Suppressor macrophage (primary cell): ENCODE data around the gene PRH2.
A peak's percentile ranks its signal among the peaks of the same experiment; 100 is the strongest.

Experiments used
- DNase-seq, 4 experiments: peaks; one replicate each; pipeline ENCODE4 v3.0.0-alpha.2; 2020 to 2022
- total RNA-seq, 17 experiments: gene quantifications; one replicate each; lab custom pipeline; 2026; ENCODE audit warnings: mixed read lengths in 6 of 17, inconsistent platforms in 3 of 17; lab: John Stamatoyannopoulos, UW

Gene PRH2
- total RNA-seq = 0 to 0.99 (median 0) reads per million in 17 experiments

DNA sequence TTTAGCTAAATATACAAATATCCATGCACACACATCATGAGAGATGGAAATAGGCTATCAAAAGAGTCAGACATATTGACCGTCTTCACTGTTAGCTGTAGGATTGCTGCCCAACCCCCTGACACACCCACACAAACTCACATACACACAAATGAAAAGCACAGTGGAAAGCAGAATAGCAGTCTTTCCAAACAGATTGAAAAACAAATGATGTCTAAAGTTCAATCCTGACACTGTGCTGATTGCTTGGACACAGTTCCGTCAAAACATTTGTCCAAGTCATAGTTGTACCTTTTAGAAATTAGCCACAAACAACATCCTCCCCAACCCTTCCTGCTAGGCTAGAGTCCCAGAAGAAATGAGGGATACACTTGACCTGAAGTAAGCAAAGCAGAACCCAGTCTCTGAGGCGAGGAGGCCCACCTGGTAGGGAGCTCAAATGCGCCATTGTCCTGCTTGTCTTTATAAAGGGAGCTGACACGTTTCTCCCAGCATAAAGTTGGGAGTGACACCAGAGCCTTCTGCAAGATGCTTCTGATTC, at the start of gene PRH2:
Gene PRH2, plus strand, starts transcription at position 491 of the 541 bp plus-strand sequence. Its CDS starts 38 bp downstream, at position 529.
- DNase-seq = no peak

DNA sequence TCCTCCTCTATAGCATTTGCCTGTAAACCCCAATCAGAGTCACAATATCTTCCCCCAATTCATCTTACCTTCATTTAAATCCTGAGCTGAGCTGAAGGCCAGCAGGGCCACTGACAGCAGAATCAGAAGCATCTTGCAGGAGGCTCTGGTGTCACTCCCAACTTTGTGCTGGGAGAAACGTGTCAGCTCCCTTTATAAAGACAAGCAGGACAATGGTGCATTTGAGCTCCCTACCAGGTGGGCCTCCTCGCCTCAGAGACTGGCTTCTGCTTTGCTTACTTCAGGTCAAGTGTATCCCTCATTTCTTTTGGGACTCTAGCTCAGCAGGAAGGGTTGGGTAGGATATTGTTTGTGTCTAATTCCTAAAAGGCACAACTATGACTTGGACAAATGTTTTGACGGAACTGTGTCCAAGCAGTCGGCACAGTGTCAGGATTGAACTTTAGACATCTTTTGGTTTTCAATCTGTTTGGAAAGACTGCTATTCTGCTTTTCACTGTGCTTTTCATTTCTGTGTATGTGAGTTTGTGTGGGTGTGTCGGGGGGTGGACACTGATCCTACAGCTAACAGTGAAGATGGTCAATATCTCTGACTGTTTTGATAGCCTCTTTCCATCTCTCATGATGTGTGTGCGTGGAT, 44.8 kb upstream of the PRH2 start, which contains the start of gene PRH1:
Gene PRH1, minus strand, starts transcription at position 170 of the 640 bp plus-strand sequence. Its CDS starts 38 bp downstream, at position 132.
- DNase-seq = no peak

DNA sequence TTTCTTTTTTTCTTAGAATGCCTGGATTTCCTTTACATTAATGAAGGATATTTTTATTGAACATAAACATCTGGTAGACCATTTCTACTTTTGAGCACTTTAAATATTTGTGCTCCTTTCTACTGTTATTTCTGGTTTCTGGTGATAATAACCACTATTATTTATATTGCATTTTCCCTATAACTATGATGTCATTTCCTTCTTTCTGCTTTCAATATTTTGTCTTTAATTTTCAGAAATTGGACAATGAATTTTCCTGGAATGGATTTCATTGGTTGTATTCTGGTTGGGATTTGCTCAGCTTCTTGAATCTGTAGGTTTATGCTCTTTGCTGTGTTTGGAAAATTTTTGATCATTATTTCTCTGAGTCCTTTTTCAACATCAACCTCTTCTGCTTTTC, 39.8 kb upstream of the PRH2 start:
- no peak for DNase-seq

DNA sequence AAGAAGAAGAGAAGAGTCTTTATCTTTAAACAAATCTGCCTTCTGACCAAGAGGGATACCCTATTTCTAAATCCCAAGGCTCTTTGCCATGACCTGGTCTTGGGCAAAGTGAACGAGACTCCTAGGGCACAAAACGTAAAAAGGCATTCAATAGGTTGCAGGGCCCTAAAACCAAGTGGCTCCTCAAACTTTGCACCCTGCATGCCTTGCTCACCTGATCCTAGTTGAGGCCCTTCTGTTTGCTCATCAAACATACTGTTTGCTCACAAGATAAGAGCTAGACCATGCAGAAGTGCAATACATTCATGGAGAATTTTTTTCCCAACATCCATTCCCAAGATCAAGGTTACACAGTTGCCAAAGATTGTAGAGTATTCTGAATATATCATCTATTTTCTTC, 37.1 kb upstream of the PRH2 start:
- no peak for DNase-seq

DNA sequence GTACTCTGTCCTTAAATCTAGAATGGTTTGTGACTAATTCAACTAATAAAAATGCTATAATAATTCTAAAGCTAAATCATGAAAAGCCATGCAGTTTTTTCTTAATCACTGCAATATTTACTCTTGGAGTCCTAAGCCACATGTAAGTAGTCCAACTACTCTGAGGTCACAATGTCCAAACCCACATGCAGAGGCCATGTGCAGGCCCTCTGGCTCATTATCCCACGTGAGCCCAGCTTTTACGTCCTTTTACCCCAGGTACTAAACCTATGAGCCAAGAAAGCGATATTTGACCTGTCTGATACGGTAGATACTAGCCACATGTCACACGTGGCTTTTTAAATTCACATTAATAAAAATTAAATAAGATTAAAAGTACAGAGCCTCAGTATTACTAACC, 32.2 kb upstream of the PRH2 start:
- DNase-seq = no peak

DNA sequence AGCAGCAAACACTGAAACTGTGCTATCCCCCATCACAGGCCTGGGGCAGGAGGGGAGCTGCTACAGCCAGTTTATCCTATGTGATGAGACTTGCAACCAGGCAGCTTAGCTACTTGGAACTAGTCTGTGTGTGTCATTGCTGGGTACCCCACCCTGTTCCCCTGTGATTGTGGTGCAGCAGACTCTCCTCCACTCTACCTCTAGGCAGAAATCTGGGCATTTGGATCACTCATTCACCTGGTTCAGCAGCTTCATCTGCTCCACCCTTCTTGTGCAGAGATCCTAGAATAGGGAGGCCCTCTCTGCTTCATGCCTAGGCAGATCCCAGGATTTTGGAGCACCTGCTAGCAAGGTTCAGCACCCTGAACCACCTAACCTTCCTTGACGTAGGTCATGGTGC, 28.5 kb upstream of the PRH2 start:
- DNase-seq = no peak

DNA sequence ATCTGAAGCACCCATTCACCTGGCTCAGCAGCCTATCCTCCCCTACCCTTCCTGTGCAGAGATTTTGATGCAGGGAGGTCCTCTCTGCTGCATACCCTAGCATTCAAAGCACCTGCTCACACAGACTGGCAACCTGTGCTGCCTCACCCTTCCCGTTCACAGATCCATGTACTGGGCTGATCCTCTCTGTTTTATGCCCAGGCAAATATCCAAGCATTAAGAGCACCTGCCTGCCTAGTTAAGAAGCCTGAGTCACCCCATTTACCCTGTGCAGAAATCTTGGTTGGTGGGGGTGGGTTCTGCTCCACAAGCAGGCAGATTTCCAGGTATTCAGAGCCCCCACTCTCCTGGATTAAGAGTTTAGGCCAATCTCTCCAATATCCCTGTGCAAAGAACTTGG, 28.1 kb upstream of the PRH2 start:
- no peak for DNase-seq

DNA sequence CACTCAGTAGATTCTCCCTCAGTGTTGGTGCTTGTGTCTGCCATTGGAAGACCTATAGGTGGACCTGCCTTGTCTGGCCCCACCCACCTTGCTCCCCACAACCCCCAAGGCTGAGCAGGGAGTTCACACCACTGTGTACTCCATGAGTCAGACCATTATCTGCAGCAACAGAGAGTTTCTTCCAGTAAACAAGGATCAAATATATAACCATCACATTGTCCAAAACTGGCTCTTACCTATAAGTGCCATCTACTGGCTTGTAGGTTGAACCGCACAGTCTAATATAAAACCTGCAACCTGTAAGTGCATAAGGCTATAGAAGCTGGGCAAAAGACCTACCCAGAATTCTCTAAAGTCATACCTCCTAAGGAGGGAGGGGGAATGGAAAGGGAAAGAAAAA, 27.6 kb upstream of the PRH2 start:
- no peak for DNase-seq

DNA sequence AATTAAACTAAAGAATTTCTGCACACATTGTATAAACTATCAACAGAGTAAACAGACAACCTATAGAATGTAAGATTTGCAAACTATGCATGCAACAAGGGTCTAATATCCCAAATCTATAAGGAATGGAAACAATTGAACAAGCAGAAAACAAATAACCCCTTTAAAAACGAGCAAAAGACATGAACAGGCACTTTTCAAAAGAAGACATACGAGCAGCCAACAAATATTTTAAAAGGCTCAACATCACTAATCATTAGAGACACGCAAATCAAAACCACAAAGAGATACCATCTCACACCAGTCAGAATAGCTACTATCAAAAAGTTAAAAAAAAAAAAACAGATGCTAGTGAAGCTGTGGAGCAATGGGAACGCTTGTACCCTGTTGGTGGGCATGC, 24.4 kb upstream of the PRH2 start:
- no peak for DNase-seq

DNA sequence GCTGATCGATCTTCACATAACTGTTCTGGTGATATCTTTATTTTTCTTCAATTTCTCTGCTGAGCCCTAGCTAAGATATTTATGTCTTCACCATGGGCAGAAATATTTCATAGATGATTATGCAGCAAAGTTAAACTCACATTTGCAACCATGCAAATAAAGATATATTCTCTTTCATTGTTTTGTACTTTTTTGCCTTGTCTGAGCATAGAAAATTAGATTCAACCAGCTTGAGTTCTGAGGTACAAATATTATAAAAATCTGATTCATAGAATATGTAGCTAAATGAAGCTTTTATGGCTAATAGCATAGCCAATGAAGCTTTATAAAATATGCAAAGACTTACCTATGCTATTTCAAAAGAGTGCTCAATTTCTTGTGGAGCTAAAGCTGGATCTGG, 19.6 kb upstream of the PRH2 start, which contains the start of gene TAS2R13:
Gene TAS2R13, minus strand, starts transcription at position 101 of the 400 bp plus-strand sequence. CDS start 264 bp downstream, outside the sequence.
- DNase-seq = no peak

DNA sequence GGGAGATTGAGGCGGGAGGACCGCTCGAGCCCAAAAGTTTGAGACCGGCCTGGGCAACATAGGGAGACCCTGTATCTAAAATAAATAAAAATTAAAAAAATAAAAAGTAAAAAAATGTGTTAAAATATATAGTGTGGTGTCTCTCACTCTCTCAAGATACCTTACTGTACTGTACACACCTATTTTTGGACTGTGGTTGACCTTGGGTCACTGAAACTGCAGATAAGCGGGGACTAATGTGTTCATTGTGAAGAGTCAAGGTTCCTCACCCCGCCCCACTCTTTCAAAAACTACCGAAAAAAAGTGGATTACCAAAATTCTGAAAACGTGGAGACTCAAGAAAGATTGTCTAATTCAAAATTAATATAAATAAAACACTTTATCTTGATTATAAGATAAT, 18.7 kb upstream of the PRH2 start:
- no peak for DNase-seq

DNA sequence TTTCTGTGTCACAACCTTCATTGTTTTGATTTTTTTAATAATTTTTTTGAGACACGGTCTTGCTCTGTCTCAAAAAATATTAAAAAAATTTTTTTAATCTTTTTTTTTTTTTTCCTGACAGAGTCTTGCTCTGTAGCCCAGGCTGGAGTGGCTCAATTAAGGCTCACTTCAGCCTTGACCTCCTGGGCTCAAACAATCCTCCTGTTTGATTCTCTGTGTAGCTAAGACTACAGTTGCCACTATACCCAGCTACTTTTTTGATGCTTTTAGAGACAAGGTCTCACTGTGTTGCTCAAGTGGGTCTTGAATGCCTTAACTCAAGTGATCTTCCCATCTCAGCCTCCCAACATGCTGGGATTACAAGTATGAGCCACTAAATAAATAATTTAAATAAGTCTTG, 9.2 kb upstream of the PRH2 start:
- no peak for DNase-seq

DNA sequence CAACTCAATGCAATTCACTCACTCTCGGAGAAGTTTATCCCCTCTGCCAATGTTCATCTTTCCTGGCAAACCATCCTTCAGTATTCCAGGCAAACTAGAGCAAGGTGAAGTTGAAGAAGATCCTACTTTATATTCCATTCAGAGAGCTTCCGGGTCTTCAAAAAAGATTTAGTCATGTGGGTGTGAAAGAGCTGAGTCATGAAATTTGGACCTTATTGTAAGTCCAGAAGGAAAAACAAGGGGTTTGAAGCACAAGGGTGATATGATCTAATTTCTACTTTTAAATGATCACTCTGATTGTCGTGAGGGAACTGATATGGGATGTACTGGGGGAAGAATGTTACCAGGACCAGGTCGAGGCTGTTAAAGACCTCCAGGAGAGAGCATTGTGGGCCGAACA, 2.8 kb upstream of the PRH2 start:
- DNase-seq = no peak

DNA sequence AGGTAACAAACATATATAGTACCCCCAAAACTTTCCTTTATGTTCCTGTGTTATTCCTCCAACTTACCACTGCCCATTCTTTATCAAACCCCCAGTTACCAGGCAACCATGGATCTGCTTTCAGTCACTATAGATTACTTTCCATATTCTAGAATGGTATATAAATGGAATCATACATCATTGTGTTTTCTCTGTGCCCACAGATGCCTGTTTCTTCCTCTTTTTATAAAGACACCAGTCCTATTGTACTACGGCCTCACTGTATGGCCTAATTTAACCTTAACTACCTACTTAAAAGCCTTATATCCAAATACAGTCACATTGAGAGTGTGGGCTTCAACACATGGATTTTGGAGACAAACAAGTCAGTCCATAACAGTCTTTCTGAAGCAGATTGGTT, 7.5 kb downstream of the PRH2 start:
- DNase-seq = peak in 3 of 4 experiments; percentile 8 to 55 (median 13)

DNA sequence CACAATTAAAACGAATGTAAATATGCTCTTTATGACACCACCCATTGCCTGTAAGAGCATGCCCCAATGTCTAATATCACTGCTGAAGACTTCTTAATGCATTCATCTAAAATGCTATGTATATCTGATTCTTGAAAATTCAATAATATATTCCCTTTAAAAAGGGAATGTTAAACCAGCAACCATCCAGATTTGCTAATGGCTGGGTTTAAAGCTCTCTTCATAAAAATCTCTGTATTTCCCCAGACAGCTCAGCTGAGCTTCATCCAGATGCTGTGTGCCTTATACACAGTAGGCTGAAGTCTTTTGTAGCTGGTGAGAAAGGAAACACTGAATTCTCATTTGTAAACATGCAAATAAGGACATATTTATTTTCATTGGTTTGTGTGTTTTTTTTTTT, 10.1 kb downstream of the PRH2 start, which contains the start of gene TAS2R14:
Gene TAS2R14, minus strand, starts transcription at position 101 of the 400 bp plus-strand sequence. Its CDS starts 56 bp downstream, at position 45.
- no peak for DNase-seq

DNA sequence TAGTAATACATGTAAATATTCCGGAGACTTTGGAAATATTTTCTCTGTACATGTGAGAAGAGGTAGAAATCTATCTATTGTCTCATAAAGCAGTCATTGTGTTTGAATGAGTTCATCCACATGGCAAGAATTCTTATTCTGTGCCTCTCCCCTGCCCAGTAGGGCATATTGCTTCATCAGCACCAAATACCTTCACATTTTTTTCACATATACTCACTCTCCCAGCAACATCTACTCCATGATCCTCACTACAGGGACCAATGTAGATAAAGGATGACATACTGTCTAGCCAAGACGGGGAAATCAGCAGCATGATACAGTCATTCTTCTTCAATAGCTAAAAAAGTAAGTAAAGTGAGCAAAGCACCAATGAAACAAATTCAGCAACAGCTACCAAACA, 11.4 kb downstream of the PRH2 start:
- DNase-seq = no peak

DNA sequence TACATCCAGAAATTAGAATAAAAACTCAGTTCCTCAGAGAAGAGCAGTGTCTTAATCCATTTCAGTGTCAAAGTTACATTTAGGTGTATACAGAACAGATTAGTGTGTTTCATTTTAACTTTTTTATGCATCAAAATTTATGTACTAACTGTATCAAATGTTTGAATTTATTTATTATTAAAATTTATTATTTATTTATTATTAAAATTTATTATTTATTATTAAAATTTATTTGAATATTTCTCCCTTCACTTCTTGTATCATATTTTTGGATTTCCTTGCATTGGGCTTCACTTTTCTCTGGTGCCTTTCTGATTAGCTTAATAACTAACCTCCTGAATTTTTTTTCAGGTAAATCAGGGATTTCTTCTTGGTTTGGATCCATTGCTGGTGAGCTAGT, 12.3 kb downstream of the PRH2 start:
- DNase-seq = no peak

DNA sequence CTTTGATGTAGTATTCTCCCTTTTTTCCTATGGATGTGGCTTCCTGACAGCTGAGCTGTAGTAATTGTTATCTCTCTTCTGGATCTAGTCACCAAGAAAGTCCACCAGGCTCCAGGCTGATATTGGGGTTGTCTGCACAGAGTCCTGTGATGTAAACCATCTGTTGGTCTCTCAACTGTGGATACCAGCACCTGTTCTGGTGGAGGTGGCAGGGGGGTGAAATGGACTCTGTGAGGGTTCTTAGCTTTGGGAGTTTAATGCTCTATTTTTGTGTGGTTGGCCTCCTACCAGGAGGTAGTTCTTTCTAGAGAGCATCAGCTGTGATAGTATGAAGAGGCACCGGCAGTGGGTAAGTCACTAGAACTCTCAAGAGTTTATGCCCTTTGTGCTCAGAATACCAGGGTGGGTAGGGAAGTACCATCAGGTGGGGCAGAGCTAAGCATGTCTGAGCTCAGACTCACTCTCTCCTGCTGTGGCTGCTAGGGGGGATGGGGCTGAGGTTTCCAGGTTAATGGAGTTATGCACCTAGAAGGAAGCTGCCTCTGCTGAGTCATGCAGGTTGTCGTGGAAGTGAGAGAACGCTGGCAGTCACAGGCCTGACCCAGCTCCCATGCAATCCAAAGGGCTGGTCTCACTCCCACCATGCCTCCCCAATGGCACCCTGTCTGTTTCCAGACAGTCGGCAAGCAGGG, 13.0 kb downstream of the PRH2 start:
- DNase-seq = no peak

DNA sequence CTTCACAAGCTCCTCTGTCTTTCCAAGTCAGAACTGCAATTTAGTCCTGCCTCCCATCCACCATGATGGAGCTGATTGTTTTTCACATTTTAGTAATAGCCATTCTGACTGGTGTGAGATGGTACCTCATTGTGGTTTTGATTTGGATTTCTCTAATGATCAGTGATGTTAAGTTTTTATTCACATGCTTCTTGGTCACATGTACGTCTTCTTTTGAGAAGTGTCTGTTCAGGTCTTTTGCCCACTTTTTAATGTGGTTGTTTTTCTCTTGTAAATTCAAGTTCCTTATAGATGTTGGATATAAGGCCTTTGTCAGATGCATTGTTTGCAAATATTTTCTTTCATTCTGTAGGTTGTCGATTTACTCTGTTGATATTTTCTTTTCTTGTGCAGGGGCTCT, 14.1 kb downstream of the PRH2 start:
- DNase-seq = no peak

DNA sequence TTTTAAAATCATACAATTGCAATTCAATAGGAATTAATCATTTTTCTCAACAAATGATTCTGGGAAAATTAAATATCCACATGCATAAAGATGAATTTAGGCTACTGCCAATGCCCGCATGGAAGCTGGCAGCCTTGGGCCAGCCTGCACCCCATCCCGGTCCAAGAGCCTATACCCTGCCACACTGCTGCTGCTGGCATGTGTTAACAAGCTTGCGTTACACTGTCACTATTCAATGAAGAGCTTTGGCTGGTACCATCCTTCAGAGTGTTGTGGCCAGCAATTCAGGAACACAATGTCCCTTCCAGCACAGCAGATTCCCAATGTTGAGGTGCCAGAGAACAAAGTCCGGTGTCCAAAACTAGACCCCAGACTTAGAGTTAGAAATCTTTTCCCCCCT, 23.6 kb downstream of the PRH2 start:
- no peak for DNase-seq

DNA sequence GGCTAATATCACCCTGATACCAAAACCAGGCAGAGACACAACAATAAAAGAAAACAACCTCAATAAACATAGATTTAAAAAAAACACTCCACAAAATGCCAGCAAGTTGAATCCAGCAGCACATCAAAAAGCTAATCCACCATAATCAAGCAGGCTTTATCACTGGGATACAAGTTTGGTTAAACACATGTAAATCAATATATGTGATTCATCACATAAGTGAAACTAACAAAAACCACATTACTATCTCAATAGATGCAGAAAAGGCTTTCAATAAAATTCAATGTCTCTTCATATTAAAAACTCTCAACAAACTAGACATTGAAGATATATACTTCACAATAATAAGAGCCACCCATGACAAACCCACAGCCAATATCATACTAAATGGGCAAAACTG, 27.0 kb downstream of the PRH2 start:
- no peak for DNase-seq

DNA sequence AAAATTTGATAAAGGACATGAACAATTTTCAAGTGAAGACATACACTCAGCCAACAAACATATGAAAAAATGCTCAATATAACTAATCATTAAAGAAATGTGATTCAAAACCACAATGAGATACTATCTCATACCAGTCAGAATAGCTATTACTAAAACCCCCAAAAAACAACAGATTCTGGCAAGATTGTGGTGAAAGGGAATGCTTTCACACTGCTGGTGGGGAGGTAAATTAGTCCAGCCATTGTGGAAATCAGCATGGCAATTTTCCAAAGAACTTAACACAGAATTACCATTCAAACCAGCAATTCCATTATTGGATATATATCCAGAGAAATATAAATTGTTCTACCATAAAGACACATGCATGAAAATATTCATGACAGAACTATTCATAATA, 28.7 kb downstream of the PRH2 start:
- DNase-seq = no peak

DNA sequence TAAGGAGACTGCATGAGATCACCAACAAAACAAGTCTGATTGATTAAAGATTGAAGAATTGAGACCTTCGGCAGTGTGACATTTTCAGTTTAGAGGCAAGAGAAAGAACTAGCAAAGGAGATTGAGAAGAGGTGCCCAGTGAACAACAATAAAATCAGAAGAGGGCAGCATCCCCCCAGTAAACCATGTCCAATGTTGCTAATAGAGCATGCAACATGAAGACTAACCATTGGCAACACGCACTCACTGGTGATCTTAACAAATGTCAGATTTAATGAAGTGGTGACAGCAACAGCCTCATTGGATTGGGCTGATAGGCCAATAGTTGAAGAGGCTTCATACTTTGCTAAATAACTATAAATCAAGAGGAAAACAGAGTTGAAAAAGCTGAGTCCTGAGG, 30.8 kb downstream of the PRH2 start:
- no peak for DNase-seq

DNA sequence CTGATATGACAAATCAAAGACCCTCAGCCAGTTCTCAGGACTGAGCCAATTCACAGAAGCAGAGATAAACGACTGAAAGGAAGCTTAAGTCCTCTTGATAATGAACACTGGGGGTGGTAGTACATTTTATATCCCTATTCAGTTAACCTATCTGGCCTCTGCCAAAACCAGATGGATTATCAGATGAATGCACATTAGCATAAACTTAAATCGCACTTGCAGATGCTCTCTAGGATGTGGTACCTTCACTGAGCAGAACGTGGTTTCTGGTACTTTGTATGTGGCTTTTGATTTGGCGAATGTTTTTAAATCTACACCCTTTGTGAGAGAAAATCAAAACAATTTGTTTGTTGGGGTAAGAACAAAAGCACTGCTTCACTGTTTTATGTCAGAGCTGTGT, 31.2 kb downstream of the PRH2 start:
- no peak for DNase-seq
